ENCODE data around the gene ANG. TPM values are rescaled to one million over a fixed set of nuclear protein-coding genes. Genes with fewer than 3 reads are reported as not detected.
"Not testable (repeated sequence)": the region's sequence is repeated elsewhere in the genome, so short reads cannot be mapped to it uniquely, and the experiment has no call there.

ANG gene
- 1,000 to 10,000 TPM in 1 of 6 experiments, 100 to 1,000 TPM in 5; 361 to 1,830 (median 780) TPM for total RNA-seq
- long read RNA-seq, transcript ANG-202 (2 exons, 742 nt): major isoform, 243 of 402 reads
- long read RNA-seq, transcript ANG-201 (2 exons, 1,222 nt): minor isoform, 39 of 402 reads
- long read RNA-seq, partial matches to known transcripts: 3 of 402 reads
- long read RNA-seq, other reads (novel, unspliced or antisense): 117 of 402 reads

DNA sequence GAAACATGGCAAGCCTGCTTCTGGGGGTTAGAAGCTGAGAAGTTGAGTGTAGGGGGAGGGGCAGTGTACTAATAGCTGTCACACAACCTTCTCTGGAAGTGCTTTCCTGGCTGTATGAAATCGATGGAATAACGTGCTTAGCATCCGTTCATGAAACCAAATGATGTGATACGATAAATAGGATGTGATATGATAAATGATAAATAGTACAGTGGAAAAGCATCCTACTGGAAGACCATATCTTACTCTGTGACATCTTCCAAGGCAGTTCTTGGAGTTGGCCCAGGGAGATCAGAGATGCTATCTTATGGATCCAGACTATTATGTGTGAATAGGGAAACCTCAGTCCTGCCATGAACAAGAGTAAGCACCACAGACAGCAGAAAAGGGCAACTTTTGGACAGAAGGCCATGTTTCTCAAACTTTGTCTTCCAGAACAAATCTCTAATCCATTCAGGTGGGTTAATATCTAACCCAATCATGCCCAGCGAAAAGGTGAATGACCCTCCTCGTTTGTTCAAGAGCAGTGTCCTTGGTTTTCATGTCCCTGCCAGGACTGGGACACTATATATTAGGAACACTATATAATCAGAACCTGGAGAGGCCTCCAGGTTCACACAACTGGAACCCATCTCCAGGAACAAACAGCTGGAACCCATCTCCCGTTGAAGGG lies at the start of gene ANG:
Gene ANG (plus strand): TSS at position 598 of the 673 bp plus-strand sequence. CDS start 4,801 bp downstream, outside the sequence.
- Histone ChIP-seq H3K36me3 (peaks cover 0 to 3% (median 0%) of the 10 kb centered on the region in 4 donors), H3K4me3 (peak within 1 kb of the TSS in 2 of 3 donors; percentile 71 to 80), H3K4me1 (peaks cover 0 to 51% (median 0%) of the 10 kb centered on the region in 4 donors), H3K9me3 (no peaks in the 10 kb centered on the region), H3K27me3 (no peaks in the 10 kb centered on the region), H3K27ac (peak within 1 kb of the TSS in 2 of 3 donors; percentile 47 to 99)
- TF ChIP-seq POLR2A (IDR thresholded peaks at IDR 0.05): peak; percentile 86
- TF ChIP-seq, protein P1, sequence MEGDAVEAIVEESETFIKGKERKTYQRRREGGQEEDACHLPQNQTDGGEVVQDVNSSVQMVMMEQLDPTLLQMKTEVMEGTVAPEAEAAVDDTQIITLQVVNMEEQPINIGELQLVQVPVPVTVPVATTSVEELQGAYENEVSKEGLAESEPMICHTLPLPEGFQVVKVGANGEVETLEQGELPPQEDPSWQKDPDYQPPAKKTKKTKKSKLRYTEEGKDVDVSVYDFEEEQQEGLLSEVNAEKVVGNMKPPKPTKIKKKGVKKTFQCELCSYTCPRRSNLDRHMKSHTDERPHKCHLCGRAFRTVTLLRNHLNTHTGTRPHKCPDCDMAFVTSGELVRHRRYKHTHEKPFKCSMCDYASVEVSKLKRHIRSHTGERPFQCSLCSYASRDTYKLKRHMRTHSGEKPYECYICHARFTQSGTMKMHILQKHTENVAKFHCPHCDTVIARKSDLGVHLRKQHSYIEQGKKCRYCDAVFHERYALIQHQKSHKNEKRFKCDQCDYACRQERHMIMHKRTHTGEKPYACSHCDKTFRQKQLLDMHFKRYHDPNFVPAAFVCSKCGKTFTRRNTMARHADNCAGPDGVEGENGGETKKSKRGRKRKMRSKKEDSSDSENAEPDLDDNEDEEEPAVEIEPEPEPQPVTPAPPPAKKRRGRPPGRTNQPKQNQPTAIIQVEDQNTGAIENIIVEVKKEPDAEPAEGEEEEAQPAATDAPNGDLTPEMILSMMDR (IDR thresholded peaks at IDR 0.05): no peak
- intact Hi-C loops (cut with DNase I): loop anchor here (10.0 kb wide), 2 partner anchors 74 to 364 kb away; no protein-coding TSS in a partner anchor
- DNase-seq (peak in 1 of 3 donors; percentile 74), ATAC-seq (peak; percentile 26 to 59 (median 41))
- 25% methylated on average over 7 of the region's 7 CpGs for WGBS (ENCODE audit: insufficient coverage, low coverage, low lambda C conversion rate, missing lambda C conversion rate)

DNA sequence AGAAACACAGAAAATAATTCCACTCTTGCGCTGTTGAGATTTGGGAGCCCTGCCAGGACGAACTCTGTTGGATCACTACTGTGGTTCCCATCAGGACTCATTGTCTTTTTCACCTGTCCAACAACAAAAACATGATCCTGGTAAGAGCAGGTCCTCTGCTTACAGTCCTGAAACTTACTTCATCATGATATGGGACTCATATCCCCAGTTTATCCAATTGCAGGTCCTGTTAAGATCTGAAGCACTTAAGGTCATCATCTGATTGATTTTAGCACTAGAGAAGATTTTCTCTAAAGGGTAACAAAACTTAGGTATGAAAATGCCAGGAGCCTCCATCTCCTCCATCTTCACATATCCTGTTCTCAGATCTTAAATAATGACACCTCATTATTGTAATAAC lies 47.0 kb upstream of the ANG start, which contains the start of gene OR6S1:
Gene OR6S1 (minus strand): TSS at position 101 of the 400 bp plus-strand sequence. CDS start 0 bp downstream, at position 101.
- intact Hi-C loops (cut with DNase I): no loop called here
- Histone ChIP-seq H3K27ac (no peak within 1 kb of the TSS), H3K27me3 (no peaks in the 10 kb centered on the region), H3K4me1 (no peaks in the 10 kb centered on the region), H3K36me3 (no peaks in the 10 kb centered on the region), H3K4me3 (no peak within 1 kb of the TSS), H3K9me3 (no peaks in the 10 kb centered on the region)
- ATAC-seq (no peak), DNase-seq (no peak)
- TF ChIP-seq, protein P1 (IDR thresholded peaks at IDR 0.05): no peak
- TF ChIP-seq POLR2A (IDR thresholded peaks at IDR 0.05): no peak
- WGBS (ENCODE audit: insufficient coverage, low coverage, low lambda C conversion rate, missing lambda C conversion rate): 60% methylated on average over 1 of the region's 2 CpGs

DNA sequence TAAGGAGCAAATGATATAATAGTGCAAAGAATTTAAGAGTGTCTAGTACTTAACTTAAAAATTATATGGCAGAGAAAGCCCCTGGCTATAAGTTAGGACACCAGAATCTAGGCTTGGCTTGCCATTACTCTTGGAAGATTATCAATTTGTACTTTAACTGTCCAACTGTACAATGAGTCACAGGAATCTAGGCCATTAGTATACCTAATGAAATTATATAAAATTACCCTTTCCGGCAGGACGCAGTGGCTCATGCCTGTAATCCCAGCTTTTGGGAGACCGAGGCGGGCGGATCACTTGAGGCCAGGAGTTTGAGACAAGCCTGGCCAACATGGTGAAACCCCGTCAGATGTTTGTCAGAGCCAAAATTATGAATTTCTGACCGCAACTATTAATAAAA lies 46.4 kb upstream of the ANG start:
- Histone ChIP-seq H3K4me1 (no peaks in the 10 kb centered on the region), H3K27me3 (no peaks in the 10 kb centered on the region), H3K27ac (no peak overlapping the region), H3K9me3 (no peaks in the 10 kb centered on the region), H3K36me3 (no peaks in the 10 kb centered on the region), H3K4me3 (no peak overlapping the region)
- intact Hi-C loops (cut with DNase I): no loop called here
- WGBS (ENCODE audit: insufficient coverage, low coverage, low lambda C conversion rate, missing lambda C conversion rate): 82% methylated on average over 6 of the region's 7 CpGs
- ATAC-seq (no peak), DNase-seq (no peak)
- TF ChIP-seq, protein P1 (IDR thresholded peaks at IDR 0.05): no peak
- no peak for TF ChIP-seq POLR2A (IDR thresholded peaks at IDR 0.05)

DNA sequence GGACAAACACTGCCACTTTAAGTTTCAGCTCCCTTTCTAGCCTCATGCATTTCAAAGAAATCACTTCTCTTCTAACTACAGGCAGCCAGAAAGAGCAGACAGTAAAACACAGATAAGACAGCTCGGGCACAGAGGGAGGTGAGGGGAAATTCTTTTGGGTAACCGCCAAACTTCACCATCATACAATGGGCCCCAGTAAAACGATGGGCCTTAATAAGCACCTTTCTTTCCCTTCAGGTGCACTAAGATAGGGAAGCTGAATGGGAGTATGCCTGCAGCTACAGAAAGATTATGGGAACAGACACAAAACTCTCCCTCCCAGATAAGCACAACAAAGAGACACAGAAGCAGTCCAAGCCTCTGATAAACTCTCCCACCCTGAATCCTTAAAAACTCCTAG lies 45.8 kb upstream of the ANG start:
- H3K4me1 ChIP-seq; ATAC-seq; H3K27ac ChIP-seq; H3K27me3 ChIP-seq; DNase-seq; H3K36me3 ChIP-seq; H3K4me3 ChIP-seq; H3K9me3 ChIP-seq; intact Hi-C loops (cut with DNase I): not testable (repeated sequence)
- WGBS (ENCODE audit: insufficient coverage, low coverage, low lambda C conversion rate, missing lambda C conversion rate): 27% methylated on average over 3 of the region's 3 CpGs

DNA sequence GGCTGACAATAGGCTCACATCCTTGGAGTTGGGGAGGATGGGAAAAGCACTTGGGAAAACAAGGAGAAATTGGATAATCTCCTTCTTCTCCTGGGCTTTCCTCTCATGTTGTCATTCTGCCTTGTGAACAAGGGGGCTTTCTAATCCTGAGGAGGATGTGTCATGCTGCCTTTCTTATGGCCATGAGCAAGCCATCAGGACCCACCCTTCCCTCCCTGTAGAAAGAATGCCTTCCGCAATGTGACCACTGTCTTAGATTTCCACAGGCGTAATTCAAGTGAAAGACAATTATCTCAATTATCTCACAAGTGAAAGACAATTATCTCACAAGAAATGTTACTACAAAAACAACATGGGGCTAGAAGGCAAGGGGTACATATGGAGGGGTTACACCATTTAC lies 44.0 kb upstream of the ANG start:
- H3K9me3 ChIP-seq: no peaks in the 10 kb centered on the region
- ATAC-seq (no peak), DNase-seq (no peak)
- no peaks in the 10 kb centered on the region for H3K27me3 ChIP-seq
- no peak overlapping the region for H3K4me3 ChIP-seq
- no peak overlapping the region for H3K27ac ChIP-seq
- intact Hi-C loops (cut with DNase I): no loop called here
- H3K4me1 ChIP-seq: no peaks in the 10 kb centered on the region
- WGBS (ENCODE audit: insufficient coverage, low coverage, low lambda C conversion rate, missing lambda C conversion rate): 92% methylated on average over 2 of the region's 2 CpGs
- TF ChIP-seq POLR2A (IDR thresholded peaks at IDR 0.05): no peak
- TF ChIP-seq, protein P1 (IDR thresholded peaks at IDR 0.05): no peak
- no peaks in the 10 kb centered on the region for H3K36me3 ChIP-seq

Data from right lobe of liver (tissue), 6 donors.